NCI-H69 (cell line): Measurements from ENCODE around the gene IFT43.
A peak's percentile ranks its signal among the peaks of the same experiment; 100 is the strongest.

Experiments used
- DNase-seq: peaks from one replicate; lab custom pipeline; 2025; lab: John Stamatoyannopoulos, UW

The IFT43 gene

DNA sequence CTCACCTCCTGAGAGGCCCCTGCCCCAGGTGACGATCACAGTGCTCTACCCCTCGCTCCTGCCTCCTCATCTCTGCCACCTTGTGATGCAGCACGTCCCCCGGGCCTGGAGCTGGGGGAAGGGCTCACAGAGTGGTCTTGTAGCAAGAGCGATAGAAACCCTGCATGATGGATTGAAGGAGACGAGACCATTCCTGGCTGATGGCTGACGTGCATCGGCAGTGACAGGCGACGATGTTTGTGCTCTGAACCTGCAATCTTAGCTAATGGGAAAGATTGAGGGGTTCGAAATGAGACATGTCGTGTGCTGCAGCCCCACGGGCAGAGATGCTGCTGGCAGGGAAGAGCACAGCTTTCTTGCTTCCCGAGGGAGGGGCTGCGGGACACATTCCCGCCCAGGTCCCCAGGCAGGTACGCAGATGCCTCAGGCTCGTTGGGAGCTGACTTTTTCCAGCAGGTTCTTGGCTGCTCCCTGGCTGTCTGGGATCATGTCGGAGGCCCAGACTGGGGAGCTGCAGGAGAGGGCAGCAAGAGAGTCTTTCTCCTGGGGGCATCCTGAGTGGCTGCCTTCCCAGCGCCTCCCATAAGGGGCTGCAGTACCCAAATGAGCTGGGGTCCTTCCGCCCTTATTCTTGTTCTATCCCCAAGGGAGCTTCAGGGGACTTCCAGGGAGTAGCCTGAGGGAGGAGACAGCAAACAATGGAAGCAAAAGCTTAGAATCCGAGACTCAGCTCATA, 127.5 kb downstream of the IFT43 start:
- peak; percentile 54 for DNase-seq

DNA sequence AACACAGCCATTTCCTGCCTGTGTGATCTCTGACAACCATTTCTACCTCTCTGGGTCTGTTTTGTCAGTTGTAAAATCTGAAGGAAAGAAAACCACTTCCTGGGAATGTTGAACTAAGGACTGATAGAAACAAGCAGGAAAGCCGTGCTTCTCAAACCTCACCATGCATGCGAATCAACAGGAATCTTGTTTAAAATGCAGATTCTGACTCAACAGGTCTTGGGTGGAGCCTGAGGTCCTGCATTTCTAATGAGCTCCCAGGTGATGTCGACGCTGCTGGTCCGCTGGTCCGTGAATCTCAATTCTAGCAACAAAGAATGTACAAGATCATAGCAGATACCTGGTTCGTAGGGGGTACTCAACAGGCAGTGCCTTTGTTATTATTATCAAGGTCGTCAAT, 128.1 kb downstream of the IFT43 start:
- no peak for DNase-seq

DNA sequence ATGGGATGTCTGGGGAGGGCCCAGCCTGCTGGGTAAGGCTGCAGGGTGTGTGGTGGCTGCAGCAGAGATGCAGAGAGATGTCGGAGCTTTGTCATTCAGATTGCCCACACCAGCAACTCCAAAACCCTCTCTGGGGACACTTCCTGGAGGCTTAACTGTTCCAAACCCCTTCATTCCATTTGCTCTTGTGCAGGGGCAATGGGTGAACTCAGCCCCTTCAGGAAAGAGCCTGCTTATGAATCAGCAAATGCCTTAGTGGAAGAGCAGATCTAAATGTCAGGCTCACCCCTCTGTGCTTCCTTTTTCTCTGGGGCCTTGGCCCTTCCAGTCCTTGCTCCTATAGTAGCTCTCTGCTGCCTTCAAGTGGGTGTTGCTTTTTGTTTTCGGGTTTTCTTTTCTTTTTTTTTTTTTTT, 129.5 kb downstream of the IFT43 start:
- DNase-seq = peak; percentile 19

DNA sequence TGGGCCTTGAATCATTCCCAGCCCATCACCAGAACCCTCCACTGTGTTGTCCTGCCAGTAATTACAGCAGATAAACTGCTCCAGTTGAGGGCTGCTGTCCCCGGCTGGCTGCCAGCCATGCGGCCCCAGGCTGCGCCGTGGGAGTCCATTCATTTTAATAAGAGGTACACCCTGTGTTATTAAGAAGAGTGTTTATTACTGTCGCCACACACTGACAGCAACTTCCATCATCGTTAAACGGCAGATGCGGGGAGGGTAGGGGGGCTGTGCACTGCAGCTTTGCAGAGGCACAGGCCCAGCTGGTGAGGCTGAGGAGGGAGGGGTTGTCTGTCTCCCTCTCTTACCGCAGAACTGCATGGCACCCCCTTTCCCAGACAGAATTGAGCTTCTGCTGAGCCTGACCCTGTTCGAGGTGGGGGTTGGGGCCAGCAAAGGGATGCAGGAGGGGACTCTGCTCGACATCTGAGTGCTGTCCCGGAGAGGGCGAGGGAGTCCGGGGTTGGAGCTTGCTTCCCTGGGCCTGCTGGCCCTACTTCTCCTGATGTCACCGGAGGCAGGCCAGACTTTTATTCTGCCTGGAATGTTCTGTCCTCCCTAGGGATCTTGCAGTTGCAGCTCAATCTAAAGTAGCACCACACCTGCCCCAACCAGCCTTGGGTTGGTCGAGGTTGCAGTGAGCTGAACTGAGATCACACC, 132.4 kb downstream of the IFT43 start:
- peak; percentile 99 for DNase-seq

DNA sequence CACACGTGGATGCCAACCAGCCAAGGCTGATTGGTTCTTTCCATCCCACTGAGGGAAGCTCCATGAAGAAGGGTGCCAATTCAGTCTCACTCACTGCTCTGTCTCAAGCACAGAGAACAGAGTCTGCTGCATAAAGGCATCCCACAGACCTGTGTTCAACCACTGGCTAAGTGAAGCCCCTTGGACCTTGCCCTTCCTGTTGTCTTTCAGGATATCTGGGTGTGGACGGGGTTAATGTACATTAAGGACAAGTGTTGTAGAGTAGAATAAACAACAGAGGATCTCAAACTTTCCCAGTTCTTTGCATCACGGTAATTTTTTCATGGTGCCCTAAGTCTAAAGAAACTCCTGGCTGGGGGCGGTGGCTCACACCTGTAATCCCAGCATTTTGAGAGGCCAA, 133.0 kb downstream of the IFT43 start:
- DNase-seq = peak; percentile 56

DNA sequence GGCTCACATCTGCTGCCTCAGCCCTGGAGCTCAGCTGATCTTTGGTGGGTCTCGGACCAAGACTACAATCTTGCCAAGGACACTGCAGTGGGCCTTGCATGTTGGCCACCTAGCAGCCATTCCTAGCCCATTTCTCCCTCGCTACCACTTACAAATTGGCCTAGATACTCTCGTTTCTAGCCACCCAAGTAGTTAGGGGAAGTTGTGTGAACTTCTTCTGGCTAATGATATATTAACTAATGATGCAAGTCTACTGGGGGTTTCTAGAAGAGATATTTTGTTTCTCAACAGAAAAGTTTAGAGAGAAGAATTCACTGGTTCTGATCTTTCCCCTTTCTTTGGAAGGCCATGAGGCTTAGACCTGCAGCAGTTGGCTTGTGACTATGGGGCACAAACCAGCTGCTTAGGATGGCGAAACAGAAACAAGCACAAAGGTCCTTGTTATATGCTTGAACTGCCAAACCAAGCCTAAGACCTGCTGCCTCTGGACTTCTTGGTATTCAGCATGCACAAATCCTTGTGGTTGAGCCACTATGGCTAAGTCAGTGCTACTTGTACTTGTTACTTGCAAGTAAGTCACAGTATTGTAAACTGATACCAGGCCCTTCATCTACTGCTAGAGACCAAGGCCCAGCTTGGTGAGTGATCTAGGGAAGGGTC, 135.7 kb downstream of the IFT43 start:
- DNase-seq = no peak

DNA sequence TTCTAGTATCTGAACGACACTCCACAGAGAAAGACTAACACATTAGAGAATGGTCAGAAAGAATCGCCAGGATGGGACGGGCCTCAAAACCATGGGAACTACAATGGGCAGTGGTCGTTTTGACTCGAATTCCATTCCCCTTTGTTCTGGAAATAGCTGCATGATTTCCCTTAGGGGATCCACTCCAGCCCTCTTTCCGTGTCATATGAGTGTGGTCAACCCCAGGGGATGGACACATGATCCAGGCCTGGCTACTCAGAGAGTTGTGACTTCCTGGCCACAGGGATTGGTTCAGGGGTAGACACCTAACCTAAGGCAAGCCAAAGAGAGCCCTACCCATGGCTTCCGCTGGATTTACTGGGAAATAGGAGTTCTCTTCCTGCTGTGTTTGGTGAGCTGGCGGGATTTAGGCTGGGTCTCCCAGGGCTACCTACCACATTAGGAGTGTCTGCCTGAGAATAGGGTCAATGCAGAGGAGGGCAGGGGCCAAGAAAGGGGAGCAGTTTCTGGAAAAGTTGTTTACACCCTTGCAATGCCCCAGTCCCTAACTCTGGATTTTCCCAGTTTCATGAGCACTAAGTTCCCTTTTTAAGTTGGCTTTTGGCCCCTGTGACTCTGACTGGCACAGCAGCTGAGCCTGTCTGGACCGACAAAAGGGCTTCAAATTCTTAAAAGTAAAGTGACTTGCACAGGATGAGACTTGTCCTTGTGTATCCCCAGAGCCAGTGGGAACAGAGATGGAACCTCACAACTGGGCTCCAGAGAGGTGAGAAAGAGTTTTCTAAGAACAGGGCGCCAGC, 138.1 kb downstream of the IFT43 start:
- no peak for DNase-seq

DNA sequence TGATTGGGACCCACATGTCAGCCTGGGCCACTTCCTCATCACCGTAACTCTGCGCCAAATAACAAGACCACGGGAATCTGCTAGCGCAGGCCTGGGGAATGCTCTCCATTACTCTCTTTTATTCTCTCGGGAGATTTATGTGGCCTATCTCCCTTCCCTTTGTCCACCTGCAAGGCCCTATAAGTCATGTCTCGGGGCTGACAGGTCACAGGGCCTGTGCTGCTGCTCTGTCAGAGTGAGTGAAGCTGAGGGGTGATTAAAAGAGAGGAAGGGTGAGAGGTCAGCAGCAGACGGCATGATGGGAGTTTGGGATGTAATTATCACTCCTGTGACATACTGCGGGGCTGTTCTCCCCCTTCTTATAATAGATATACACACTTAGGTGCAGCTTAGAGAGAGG, 139.9 kb downstream of the IFT43 start:
- no peak for DNase-seq

DNA sequence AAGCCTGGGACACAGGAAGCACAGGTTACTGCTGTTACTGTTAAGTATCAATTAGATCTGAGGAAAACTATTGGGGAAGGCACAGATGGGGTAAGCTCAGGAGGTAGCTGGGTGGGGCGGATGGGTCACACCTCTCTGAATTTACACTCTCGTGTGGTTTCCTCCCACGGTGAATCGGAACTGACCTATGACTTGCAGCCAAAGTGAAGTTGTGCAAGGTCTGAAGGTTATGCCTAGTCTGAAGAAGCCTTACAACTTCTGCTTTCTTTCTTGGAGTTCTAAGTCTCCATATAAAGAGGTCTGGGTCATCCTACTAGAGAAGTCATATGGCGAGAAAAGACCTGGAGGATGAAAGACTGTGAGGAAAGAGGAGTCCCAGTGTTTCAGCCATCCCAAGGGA, 140.5 kb downstream of the IFT43 start:
- DNase-seq = no peak

DNA sequence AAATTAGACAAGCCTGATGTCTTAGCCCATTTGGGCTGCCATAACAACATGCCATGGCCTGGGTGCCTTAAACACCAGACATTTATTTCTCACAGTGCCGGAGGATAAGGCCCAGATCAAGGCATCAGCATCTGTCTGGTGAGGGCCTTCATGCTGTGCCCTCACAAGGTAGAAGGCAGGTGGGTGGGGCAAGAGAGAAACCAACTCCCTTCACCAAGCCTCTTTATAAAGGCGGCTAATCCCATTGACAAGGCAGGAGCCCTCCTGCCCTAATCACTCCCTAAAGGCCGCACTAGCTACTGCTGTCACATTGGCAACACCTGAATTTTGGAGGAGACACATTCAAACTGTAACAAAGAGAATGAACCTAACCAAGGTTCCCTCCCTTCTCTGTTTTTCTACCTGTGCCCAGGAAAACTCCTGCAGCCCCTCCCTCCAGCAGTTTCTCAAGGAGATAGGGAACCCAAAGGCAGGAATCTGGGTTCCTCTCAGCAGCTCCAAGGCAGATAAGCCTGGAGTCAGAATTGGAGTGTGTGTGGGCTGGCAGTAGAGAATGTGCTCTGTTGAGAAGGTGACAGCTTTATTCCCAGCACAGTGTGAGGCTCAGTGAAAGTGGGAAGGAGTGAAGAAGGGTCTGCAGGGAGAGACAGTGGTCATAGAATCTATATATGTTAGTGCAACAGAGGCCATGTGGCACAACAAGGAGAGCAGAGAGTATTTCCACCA, 144.5 kb downstream of the IFT43 start:
- no peak for DNase-seq

DNA sequence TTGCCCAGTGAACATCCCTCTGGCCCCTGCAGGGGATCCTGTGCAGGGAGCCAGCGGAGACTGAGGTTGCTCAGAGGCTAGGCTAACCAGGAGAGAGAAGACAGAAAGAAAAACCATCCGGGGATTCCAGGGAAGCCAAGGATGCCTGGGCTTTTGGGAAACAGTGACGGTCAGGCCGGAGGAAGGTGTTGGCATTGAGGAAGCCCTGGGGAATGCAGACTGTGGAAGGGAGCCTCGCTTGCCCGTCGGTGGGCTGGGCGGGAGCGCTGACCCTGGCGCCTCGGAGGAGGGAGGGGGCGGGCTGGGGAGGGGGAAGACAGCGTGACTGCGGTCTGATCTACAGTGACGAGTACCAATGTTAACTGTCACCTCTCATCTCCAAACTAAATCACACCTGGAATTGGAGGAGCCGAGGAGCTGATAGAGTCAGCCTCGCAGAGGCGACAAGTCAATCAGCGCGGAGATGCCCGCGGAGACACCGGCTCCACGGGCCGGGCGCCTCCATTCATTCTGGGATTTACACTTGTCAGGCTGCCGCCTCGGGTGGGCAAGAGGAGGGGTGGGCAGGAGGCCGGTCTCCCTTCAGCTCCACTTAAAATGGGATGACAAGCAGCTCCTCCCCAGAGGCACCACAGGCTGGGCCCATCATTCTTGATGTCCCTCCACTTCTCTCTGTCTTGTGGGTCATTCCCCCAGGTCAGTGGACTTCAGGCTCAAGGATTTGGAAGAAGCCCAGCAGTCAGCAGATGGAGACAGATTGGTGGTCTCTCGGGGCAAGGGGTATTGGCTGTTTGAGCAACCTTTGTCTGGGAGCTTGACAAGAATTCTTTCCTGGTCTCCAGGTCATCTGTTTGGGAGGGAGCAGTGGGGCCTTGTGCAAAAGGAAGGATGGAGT, 145.8 kb downstream of the IFT43 start:
- DNase-seq = peak; percentile 21

DNA sequence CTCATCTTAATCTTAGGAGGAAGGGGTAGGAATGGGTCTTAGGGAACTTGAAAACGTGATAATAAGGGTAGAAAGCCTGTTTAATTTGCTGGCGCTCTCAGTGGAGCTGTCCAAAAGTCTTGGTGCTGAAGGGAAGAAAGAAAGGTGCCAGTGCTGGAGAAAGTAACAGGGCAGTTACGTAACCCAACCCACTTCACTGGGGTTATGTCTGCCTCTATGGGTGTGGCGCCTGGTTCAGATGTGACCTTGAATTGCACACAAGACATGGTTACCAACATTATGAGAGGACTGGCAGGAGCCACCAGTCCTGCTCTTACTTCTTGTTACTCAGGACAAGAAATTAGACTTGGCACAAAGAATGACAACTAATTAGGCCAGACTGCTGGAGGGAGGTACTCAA, 147.5 kb downstream of the IFT43 start:
- DNase-seq = no peak
